Endothelial cell (in vitro differentiated cells): Measurements from ENCODE around the gene NOX3. TPM values are rescaled to one million over a fixed set of nuclear protein-coding genes. Genes with fewer than 3 reads are reported as not detected.

ENCODE experiments used
- DNase-seq: peaks from one replicate; pipeline ENCODE4 v3.0.0; 2021; ENCODE audit warnings: low spot score
- H3K27ac Mint-ChIP-seq: one replicate; pipeline ENCODE4 v1.8.0; 2021; ENCODE audit warnings: mixed read lengths, inconsistent platforms; ENCODE audit not compliant: unreplicated experiment
- H3K27me3 Mint-ChIP-seq: one replicate; pipeline ENCODE4 v1.8.0; 2021; ENCODE audit warnings: mild to moderate bottlenecking, moderate library complexity, mixed read lengths, inconsistent platforms; ENCODE audit not compliant: unreplicated experiment
- H3K36me3 Mint-ChIP-seq: one replicate; pipeline ENCODE4 v1.8.0; 2021; ENCODE audit warnings: mild to moderate bottlenecking, low read depth, mixed read lengths, inconsistent platforms; ENCODE audit not compliant: unreplicated experiment
- H3K4me1 Mint-ChIP-seq: one replicate; pipeline ENCODE4 v1.8.0; 2021; ENCODE audit warnings: mild to moderate bottlenecking, mixed read lengths, inconsistent platforms; ENCODE audit not compliant: unreplicated experiment
- H3K4me3 Mint-ChIP-seq: one replicate; pipeline ENCODE4 v1.8.0; 2021; ENCODE audit warnings: mild to moderate bottlenecking, mixed read lengths, inconsistent platforms; ENCODE audit not compliant: unreplicated experiment
- H3K9me3 Mint-ChIP-seq: one replicate; pipeline ENCODE4 v1.8.0; 2021; ENCODE audit warnings: mixed read lengths, inconsistent platforms; ENCODE audit not compliant: unreplicated experiment
- CTCF ChIP-seq: fragments of 200-600 bp; sonication (generic); IDR thresholded peaks from one replicate; pipeline ENCODE4 v1.5.0; 2021; ENCODE audit warnings: antibody characterized with exemption; ENCODE audit not compliant: unreplicated experiment
- total RNA-seq: library from RNA; stranded (reverse); fragmentation: NEBNext Ultra II Directional; extraction: Animal tissue kit (Norgen Biotek cat#: 25700); gene quantifications from one replicate; pipeline ENCODE4 v1.2.1, GENCODE V29; 2021; ENCODE audit not compliant: unreplicated experiment

NOX3 gene
- total RNA-seq, 1 donor from 2014 or later = not detected

- H3K27ac Mint-ChIP-seq = no peak overlapping the region
- H3K36me3 Mint-ChIP-seq = no peaks in the 10 kb centered on the region
- no peak overlapping the region for H3K4me3 Mint-ChIP-seq
- H3K4me1 Mint-ChIP-seq = no peaks in the 10 kb centered on the region
- DNase-seq = no peak
- peaks cover 1% of the 10 kb centered on the region for H3K27me3 Mint-ChIP-seq
- no peak for TF ChIP-seq CTCF
- H3K9me3 Mint-ChIP-seq = no peaks in the 10 kb centered on the region
Observed at GRCh38 chr6:155441112-155441465, 14.6 kb downstream of the NOX3 start.

- no peaks in the 10 kb centered on the region for H3K9me3 Mint-ChIP-seq
- H3K4me3 Mint-ChIP-seq = no peak overlapping the region
- no peak for TF ChIP-seq CTCF
- peaks cover 1% of the 10 kb centered on the region for H3K27me3 Mint-ChIP-seq
- H3K27ac Mint-ChIP-seq = no peak overlapping the region
- DNase-seq = no peak
- H3K4me1 Mint-ChIP-seq = no peaks in the 10 kb centered on the region
- no peaks in the 10 kb centered on the region for H3K36me3 Mint-ChIP-seq
Observed at GRCh38 chr6:155440398-155441111, 15.1 kb downstream of the NOX3 start.

GRCh38 chr6:155439376-155439775 is 16.3 kb downstream of the NOX3 start:
- H3K4me1 Mint-ChIP-seq = no peaks in the 10 kb centered on the region
- no peaks in the 10 kb centered on the region for H3K36me3 Mint-ChIP-seq
- no peak overlapping the region for H3K4me3 Mint-ChIP-seq
- H3K9me3 Mint-ChIP-seq = no peaks in the 10 kb centered on the region
- no peak for DNase-seq
- H3K27me3 Mint-ChIP-seq = no peaks in the 10 kb centered on the region
- TF ChIP-seq CTCF = no peak
- H3K27ac Mint-ChIP-seq = no peak overlapping the region

- Mint-ChIP-seq H3K9me3 (no peaks in the 10 kb centered on the region), H3K4me3 (no peak overlapping the region), H3K4me1 (no peaks in the 10 kb centered on the region), H3K36me3 (no peaks in the 10 kb centered on the region), H3K27me3 (no peaks in the 10 kb centered on the region), H3K27ac (no peak overlapping the region)
- DNase-seq = no peak
- no peak for TF ChIP-seq CTCF
Observed at GRCh38 chr6:155436981-155437749, 18.5 kb downstream of the NOX3 start.

- no peak for DNase-seq
- Mint-ChIP-seq H3K27ac (no peak overlapping the region), H3K4me1 (peaks cover 6% of the 10 kb centered on the region), H3K36me3 (no peaks in the 10 kb centered on the region), H3K4me3 (no peak overlapping the region), H3K27me3 (no peaks in the 10 kb centered on the region), H3K9me3 (no peaks in the 10 kb centered on the region)
- TF ChIP-seq CTCF = no peak
Observed at GRCh38 chr6:155434829-155435423, 20.7 kb downstream of the NOX3 start.
